Heart left ventricle (tissue), 13 donors: ENCODE results near the gene ZNF331.

ENCODE experiments used
- CTCF ChIP-seq, 12 donors: fragments of 200-600 bp; sonication (generic) in 4 of 12; IDR thresholded peaks; one replicate each; pipeline versions ENCODE4 v1.5.0 to v1.8.0; 2018 to 2022; ENCODE audit warnings: antibody characterized with exemption in 12 of 12, mild to moderate bottlenecking in 5 of 12
- POLR2A ChIP-seq, 2 donors: fragments of 450-650 bp; IDR thresholded peaks; one replicate each; pipeline ENCODE4 v1.6.1; 2017; ENCODE audit warnings: antibody characterized with exemption in 2 of 2, mild to moderate bottlenecking in 2 of 2, moderate library complexity in 2 of 2
- donor health status: ischemic (EF 13 %, LVEDD 7.1; RV severe dilation, severe dysfunction).
- donor health status: DM: no; HTN: yes; CAD: no.
- donor health status: DM: no; HTN: no; CAD: no.
- donor health status: ischemic (EF 25% LVEDD 6.9; RV normal size, moderate dysfunction).
- donor health status: ischemic (EF 25% LVEDD 5.7; RV mildly dilated, moderate dysfunction).
- donor health status: ischemic (EF 35%, LVEDD 5.7; RV mildly dilated, moderate dysfunction).
- donor health status: nonischemic (EF 11% LVEDD 7.7; RV severe dilation, severe dysfunction).
- donor health status: DM: yes; HTN: yes; CAD: no.
- donor health status: PGD.
- donor health status: ischemic (EF 29% LVEDD 5.4; RV normal size, mild dysfunction).
- donor health status: nonischemic (EF 23%, LVEDD 6.1; RV moderate dilation, normal function).

- TF ChIP-seq CTCF (IDR thresholded peaks at IDR 0.05) (no peak), POLR2A (IDR thresholded peaks at IDR 0.05) (no peak)
These were observed 57.0 kb downstream of the ZNF331 start for GRCh38 chr19:53594811-53595509.
